Heart left ventricle (tissue), 16 donors: ENCODE results near the gene HERC3. TPM values are rescaled to one million over a fixed set of nuclear protein-coding genes. Genes with fewer than 3 reads are reported as not detected.

Experiments
- ATAC-seq, 4 donors: fragments of 200-7000 bp; cut with Tn5 transposase; one replicate each; pipeline ENCODE4 v1.9.1; 2020 to 2022; ENCODE audit warnings: moderate library complexity in 4 of 4, mild to moderate bottlenecking in 3 of 4, moderate number of reproducible peaks in 1 of 4
- DNase-seq, 5 donors: peaks; one replicate each; pipeline ENCODE4 v3.0.0-alpha.2; 2020
- H3K27ac ChIP-seq, 12 donors: fragments of 200-600 bp; sonication (generic) in 4 of 12; one replicate each; pipeline versions ENCODE4 v1.5.0 to v1.8.0; 2016 to 2022; ENCODE audit warnings: mild to moderate bottlenecking in 2 of 12
- H3K27me3 ChIP-seq, 9 donors: fragments of 200-600 bp; sonication (generic) in 2 of 9; one replicate each; pipeline versions ENCODE4 v1.5.1 to v1.8.0; 2016 to 2022; ENCODE audit warnings: mild to moderate bottlenecking in 3 of 9
- H3K36me3 ChIP-seq, 9 donors: fragments of 200-600 bp; sonication (generic) in 2 of 9; one replicate each; pipeline versions ENCODE4 v1.5.0 to v1.8.0; 2018 to 2022; ENCODE audit warnings: mild to moderate bottlenecking in 2 of 9
- H3K4me1 ChIP-seq, 12 donors: fragments of 200-600 bp; sonication (generic) in 4 of 12; one replicate each; pipeline versions ENCODE4 v1.5.0 to v1.8.0; 2016 to 2022; ENCODE audit warnings: mild to moderate bottlenecking in 3 of 12
- H3K4me3 ChIP-seq, 12 donors: fragments of 200-600 bp; sonication (generic) in 4 of 12; one replicate each; pipeline versions ENCODE4 v1.5.0 to v1.8.0; 2017 to 2022; ENCODE audit warnings: mild to moderate bottlenecking in 9 of 12, moderate library complexity in 4 of 12
- H3K9me3 ChIP-seq, 12 donors: fragments of 200-600 bp; sonication (generic) in 4 of 12; one replicate each; pipeline versions ENCODE4 v1.5.0 to v1.8.0; 2016 to 2022; ENCODE audit warnings: mild to moderate bottlenecking in 1 of 12
- CTCF ChIP-seq, 12 donors: fragments of 200-600 bp; sonication (generic) in 4 of 12; IDR thresholded peaks; one replicate each; pipeline versions ENCODE4 v1.5.0 to v1.8.0; 2018 to 2022; ENCODE audit warnings: antibody characterized with exemption in 12 of 12, mild to moderate bottlenecking in 5 of 12
- POLR2A ChIP-seq, 2 donors: fragments of 450-650 bp; IDR thresholded peaks; one replicate each; pipeline ENCODE4 v1.6.1; 2017; ENCODE audit warnings: antibody characterized with exemption in 2 of 2, mild to moderate bottlenecking in 2 of 2, moderate library complexity in 2 of 2
- WGBS, 4 donors: extraction: QIAGEN DNeasy Blood & Tissue Kit in 2 of 4; methylation state at CpG; one replicate each; pipeline versions ENCODE4 v1.1.5 to v1.1.7; 2013 to 2018; 5-methylcytosine and 5-hydroxymethylcytosine counted together
- intact Hi-C, 10 donors: fragments of 100-400 bp; cut with DNase I; formaldehyde crosslinking; loops; one replicate each; pipeline versions ENCODE4 v1.11.1 to v1.14.2; 2022
- polyA plus RNA-seq, 2 donors: library from polyadenylated mRNA; stranded (reverse); fragments of 200-250 nt; gene quantifications; one replicate each; pipeline ENCODE4 v1.2.3, GENCODE V29; 2013
- total RNA-seq, 9 donors: library from RNA; depleted of rRNA in 2 of 9; stranded (reverse); fragments of >200 nt in 2 of 9; fragmentation: NEBNext Ultra II Directional in 3 of 9; extraction: Animal tissue kit (Norgen Biotek cat#: 25700) in 3 of 9; gene quantifications; one replicate each; pipeline versions ENCODE4 v1.1.0 to v1.2.4, GENCODE V29; 2016 to 2023
- donor health status: ischemic (EF 13 %, LVEDD 7.1; RV severe dilation, severe dysfunction).
- donor health status: healthy with polysubstance abuse.
- donor health status: DM: no; HTN: yes; CAD: no.
- donor health status: DM: no; HTN: no; CAD: no.
- donor health status: ischemic (EF 25% LVEDD 6.9; RV normal size, moderate dysfunction).
- donor health status: ischemic (EF 25% LVEDD 5.7; RV mildly dilated, moderate dysfunction).
- donor health status: healthy.
- donor health status: DM: yes; HTN: yes; CAD: no.
- donor health status: ischemic (EF 35%, LVEDD 5.7; RV mildly dilated, moderate dysfunction).
- donor health status: nonischemic (EF 11% LVEDD 7.7; RV severe dilation, severe dysfunction).
- donor health status: DM: yes; HTN: yes; CAD: no.
- donor health status: PGD.
- donor health status: ischemic (EF 29% LVEDD 5.4; RV normal size, mild dysfunction).
- donor health status: nonischemic (EF 23%, LVEDD 6.1; RV moderate dilation, normal function).

HERC3 gene
- total and polyA plus RNA-seq, 11 donors, result 10.4 to 66.6 (median 48.4) TPM

DNA sequence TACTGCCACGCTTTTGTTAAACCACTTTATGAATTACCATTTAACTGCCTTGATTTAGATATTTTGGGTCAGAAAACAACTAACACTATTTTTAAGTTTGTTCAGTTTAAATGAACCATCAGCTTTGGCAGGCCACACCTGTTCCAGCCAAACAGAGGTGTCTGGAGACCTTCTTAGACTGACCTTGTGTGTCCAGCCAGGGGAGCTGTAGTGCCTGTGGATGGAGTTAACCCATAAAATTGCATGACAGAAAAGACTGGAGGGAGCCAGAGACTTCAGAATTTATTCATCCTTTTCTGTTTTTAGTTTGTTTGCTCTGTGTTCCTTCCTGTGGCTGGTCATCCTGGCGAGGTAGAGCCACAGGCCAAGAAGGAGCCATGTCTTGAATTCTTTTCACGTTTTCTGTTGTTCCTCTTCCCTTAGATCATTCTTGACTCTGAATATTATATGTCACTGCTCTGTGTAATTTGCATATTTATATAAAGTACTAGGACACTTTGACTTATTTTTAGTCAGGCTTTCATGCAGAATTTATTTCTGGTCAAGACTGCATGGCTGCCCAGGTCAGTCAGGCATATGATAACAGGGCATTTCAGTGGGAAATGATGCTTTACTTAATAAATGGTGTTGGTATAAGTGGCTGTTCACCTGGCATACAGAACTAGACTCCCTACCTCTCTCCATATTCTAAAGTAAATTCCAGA lies 26.7 kb downstream of the HERC3 start:
- Histone ChIP-seq H3K4me1 (peaks cover 0 to 61% (median 22%) of the 10 kb centered on the region in 12 donors), H3K4me3 (no peak overlapping the region), H3K36me3 (peaks cover 0 to 2% (median 0%) of the 10 kb centered on the region in 9 donors), H3K27me3 (no peaks in the 10 kb centered on the region), H3K27ac (peak overlapping the region in 11 of 12 donors; percentile 9 to 74 (median 43)), H3K9me3 (peaks cover 0 to 14% (median under 1%) of the 10 kb centered on the region in 12 donors)
- intact Hi-C loops, result loop anchor here in 1 of 10 donors (5.0 kb wide), 1 partner anchor 37 kb away; no protein-coding TSS in a partner anchor
- no peak for TF ChIP-seq CTCF (IDR thresholded peaks at IDR 0.05)
- TF ChIP-seq POLR2A (IDR thresholded peaks at IDR 0.05), result no peak
- WGBS, 4 donors, result 76 to 78% (median 77%) methylated on average over 3 of the region's 3 CpGs
- DNase-seq, result no peak
- peak; percentile 45 to 59 (median 52) for ATAC-seq

GRCh38 chr4:88619971-88620370 lies 27.7 kb downstream of the HERC3 start:
- no peak for TF ChIP-seq POLR2A (IDR thresholded peaks at IDR 0.05)
- TF ChIP-seq CTCF (IDR thresholded peaks at IDR 0.05), result no peak
- no peak overlapping the region for H3K4me3 ChIP-seq
- H3K9me3 ChIP-seq, result peaks cover 0 to 24% (median 2%) of the 10 kb centered on the region in 12 donors
- intact Hi-C loops, result loop anchor here in 1 of 10 donors (5.0 kb wide), 1 partner anchor 38 kb away; no protein-coding TSS in a partner anchor
- H3K36me3 ChIP-seq, result peaks cover 0 to 3% (median 0%) of the 10 kb centered on the region in 9 donors
- no peaks in the 10 kb centered on the region for H3K27me3 ChIP-seq
- 22 to 35% (median 31%) methylated on average over 1 of the region's 1 CpG for WGBS, 4 donors
- peak overlapping the region in 5 of 12 donors; percentile 18 to 74 (median 43) for H3K27ac ChIP-seq
- peaks cover 0 to 53% (median 19%) of the 10 kb centered on the region in 12 donors for H3K4me1 ChIP-seq
- DNase-seq (no peak), ATAC-seq (no peak)

GRCh38 chr4:88621763-88622327 lies 29.6 kb downstream of the HERC3 start:
- 93 to 97% (median 96%) methylated on average over 2 of the region's 2 CpGs for WGBS, 4 donors
- Histone ChIP-seq H3K27ac (peak overlapping the region in 1 of 12 donors; percentile 25), H3K9me3 (peaks cover 0 to 25% (median 2%) of the 10 kb centered on the region in 12 donors), H3K36me3 (peaks cover 0 to 3% (median 0%) of the 10 kb centered on the region in 9 donors), H3K4me1 (peaks cover 0 to 42% (median 15%) of the 10 kb centered on the region in 12 donors), H3K4me3 (no peak overlapping the region), H3K27me3 (no peaks in the 10 kb centered on the region)
- ATAC-seq, result no peak
- intact Hi-C loops, result no loop called here
- no peak for DNase-seq
- no peak for TF ChIP-seq CTCF (IDR thresholded peaks at IDR 0.05)
- TF ChIP-seq POLR2A (IDR thresholded peaks at IDR 0.05), result no peak

- Histone ChIP-seq H3K4me3 (no peak overlapping the region), H3K4me1 (peaks cover 0 to 37% (median 15%) of the 10 kb centered on the region in 12 donors), H3K9me3 (peaks cover 0 to 25% (median 2%) of the 10 kb centered on the region in 12 donors), H3K27ac (no peak overlapping the region), H3K36me3 (peaks cover 0 to 3% (median 0%) of the 10 kb centered on the region in 9 donors), H3K27me3 (no peaks in the 10 kb centered on the region)
- intact Hi-C loops, result no loop called here
- ATAC-seq (no peak), DNase-seq (no peak)
- TF ChIP-seq POLR2A (IDR thresholded peaks at IDR 0.05), result no peak
- TF ChIP-seq CTCF (IDR thresholded peaks at IDR 0.05), result no peak
- WGBS, 4 donors, result 89 to 97% (median 95%) methylated on average over 3 of the region's 3 CpGs
These were observed 30.8 kb downstream of the HERC3 start for GRCh38 chr4:88623097-88623496.
